ENCODE data around the gene NAGS. TPM values are rescaled to one million over a fixed set of nuclear protein-coding genes. Genes with fewer than 3 reads are reported as not detected.
"Not testable (repeated sequence)": the region's sequence is repeated elsewhere in the genome, so short reads cannot be mapped to it uniquely, and the experiment has no call there.

Gene NAGS, protein sequence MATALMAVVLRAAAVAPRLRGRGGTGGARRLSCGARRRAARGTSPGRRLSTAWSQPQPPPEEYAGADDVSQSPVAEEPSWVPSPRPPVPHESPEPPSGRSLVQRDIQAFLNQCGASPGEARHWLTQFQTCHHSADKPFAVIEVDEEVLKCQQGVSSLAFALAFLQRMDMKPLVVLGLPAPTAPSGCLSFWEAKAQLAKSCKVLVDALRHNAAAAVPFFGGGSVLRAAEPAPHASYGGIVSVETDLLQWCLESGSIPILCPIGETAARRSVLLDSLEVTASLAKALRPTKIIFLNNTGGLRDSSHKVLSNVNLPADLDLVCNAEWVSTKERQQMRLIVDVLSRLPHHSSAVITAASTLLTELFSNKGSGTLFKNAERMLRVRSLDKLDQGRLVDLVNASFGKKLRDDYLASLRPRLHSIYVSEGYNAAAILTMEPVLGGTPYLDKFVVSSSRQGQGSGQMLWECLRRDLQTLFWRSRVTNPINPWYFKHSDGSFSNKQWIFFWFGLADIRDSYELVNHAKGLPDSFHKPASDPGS
- 1 to 10 TPM in 1 of 2 donors, not detected in 1; 2.1 TPM for total RNA-seq

DNA sequence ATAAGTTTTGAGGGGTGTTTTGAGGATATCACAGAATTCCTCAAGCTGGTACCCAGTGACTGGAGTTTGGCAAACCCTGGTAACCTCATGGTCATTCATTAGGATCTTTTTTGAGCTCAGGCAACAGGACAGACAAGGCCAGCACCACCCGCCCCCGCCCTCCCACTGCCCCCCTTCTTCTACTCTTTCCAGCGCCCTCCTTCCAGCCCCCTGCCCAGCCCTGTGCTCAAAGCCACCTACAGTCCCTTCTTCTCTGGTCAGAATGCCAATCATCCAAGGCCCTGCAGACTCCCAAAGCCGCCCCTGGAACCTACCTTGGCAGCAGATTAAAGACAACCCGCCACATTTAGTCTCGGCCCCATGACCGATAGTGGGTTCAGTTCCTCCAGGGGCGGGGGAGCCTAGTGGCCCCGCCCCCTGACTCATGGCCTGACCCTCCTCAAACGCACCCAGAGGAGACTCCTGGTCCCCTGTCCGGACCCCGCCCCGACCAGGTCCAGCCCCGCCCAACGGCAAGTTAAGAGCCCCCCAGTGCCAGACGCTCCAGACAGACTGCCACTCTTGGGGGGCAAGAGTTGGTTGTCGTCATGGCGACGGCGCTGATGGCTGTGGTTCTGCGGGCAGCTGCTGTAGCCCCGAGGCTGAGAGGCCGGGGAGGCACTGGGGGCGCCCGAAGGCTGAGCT is at the start of gene NAGS:
Gene NAGS (plus strand): TSS at position 546 of the 684 bp plus-strand sequence. CDS start 42 bp downstream, at position 588.
- H3K9me3 ChIP-seq = no peaks in the 10 kb centered on the region
- no peak for TF ChIP-seq POLR2A (IDR thresholded peaks at IDR 0.05)
- TF ChIP-seq, protein P1, sequence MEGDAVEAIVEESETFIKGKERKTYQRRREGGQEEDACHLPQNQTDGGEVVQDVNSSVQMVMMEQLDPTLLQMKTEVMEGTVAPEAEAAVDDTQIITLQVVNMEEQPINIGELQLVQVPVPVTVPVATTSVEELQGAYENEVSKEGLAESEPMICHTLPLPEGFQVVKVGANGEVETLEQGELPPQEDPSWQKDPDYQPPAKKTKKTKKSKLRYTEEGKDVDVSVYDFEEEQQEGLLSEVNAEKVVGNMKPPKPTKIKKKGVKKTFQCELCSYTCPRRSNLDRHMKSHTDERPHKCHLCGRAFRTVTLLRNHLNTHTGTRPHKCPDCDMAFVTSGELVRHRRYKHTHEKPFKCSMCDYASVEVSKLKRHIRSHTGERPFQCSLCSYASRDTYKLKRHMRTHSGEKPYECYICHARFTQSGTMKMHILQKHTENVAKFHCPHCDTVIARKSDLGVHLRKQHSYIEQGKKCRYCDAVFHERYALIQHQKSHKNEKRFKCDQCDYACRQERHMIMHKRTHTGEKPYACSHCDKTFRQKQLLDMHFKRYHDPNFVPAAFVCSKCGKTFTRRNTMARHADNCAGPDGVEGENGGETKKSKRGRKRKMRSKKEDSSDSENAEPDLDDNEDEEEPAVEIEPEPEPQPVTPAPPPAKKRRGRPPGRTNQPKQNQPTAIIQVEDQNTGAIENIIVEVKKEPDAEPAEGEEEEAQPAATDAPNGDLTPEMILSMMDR (IDR thresholded peaks at IDR 0.05) = no peak
- no peak within 1 kb of the TSS for H3K27ac ChIP-seq
- DNase-seq = no peak
- H3K36me3 ChIP-seq (replicated peaks in 1 of 2; ENCODE audit: insufficient read depth in 1 of 2, low read depth in 2 of 2) = no peaks in the 10 kb centered on the region
- H3K27me3 ChIP-seq = peaks cover 0 to 14% of the 10 kb centered on the region in 2 donors
- no peak for ATAC-seq
- H3K4me3 ChIP-seq = no peak within 1 kb of the TSS
- 18 to 25% methylated on average over 10 to 25 of the region's 25 CpGs for WGBS, 2 donors
- H3K4me1 ChIP-seq = peaks cover 39% of the 10 kb centered on the region
- intact Hi-C loops (cut with DNase I) = no loop called here

DNA sequence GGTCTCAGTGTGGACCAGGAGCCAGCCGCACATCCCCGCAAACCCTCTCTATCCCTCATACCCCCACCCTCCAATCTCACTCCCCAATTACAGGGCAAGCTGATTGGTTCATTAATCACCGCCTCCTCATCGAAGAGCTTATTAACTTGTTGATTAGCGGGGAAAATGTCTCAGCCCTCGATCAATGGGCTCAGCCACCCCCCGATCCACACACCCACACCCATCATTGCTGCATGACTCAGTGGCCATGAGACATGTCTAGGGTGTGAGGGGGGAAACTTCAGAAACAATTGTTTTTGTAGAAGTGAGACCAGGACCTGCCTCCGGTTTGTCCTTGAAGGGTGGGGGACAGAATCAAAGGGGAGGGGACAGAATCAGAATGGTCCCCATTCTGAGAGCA is 48.2 kb upstream of the NAGS start:
- Histone ChIP-seq H3K4me1 (peaks cover 11% of the 10 kb centered on the region), H3K27me3 (peaks cover 0 to 19% of the 10 kb centered on the region in 2 donors), H3K4me3 (no peak overlapping the region), H3K36me3 (replicated peaks in 1 of 2; ENCODE audit: insufficient read depth in 1 of 2, low read depth in 2 of 2) (no peaks in the 10 kb centered on the region), H3K27ac (no peak overlapping the region), H3K9me3 (no peaks in the 10 kb centered on the region)
- intact Hi-C loops (cut with DNase I) = no loop called here
- no peak for TF ChIP-seq POLR2A (IDR thresholded peaks at IDR 0.05)
- TF ChIP-seq, protein P1 (IDR thresholded peaks at IDR 0.05) = no peak
- 74% methylated on average over 7 to 8 of the region's 8 CpGs for WGBS, 2 donors
- DNase-seq (no peak), ATAC-seq (no peak)

DNA sequence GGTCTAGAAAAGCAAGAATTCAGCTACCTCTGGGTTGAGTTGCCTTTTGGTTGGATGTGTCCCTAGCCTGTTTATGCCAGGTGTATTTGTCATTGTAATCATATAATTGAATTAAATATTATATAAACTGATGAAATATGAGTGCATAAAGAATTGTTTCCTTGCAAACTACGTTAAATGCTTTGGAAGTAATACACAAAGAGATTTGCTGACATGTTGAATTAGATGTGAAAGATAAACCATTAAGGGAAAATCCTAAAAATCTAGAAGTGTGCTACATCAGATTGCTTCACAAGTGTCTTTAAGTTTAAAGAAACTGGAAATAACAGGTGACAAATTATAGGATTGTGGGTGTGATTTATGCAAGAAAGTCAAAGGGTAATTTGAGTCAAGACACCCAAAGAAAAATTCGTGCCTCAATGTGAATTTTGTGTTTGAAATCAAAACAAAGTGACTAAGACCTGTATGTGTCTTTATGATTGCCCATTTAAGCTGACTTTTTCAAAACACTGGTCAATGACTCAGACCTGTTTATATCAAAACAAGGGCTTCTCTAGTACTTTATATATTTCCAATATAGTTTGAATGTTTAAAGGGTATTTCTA is 45.6 kb upstream of the NAGS start:
- Histone ChIP-seq H3K9me3 (no peaks in the 10 kb centered on the region), H3K36me3 (replicated peaks in 1 of 2; ENCODE audit: insufficient read depth in 1 of 2, low read depth in 2 of 2) (no peaks in the 10 kb centered on the region), H3K27ac (no peak overlapping the region), H3K4me3 (no peak overlapping the region), H3K27me3 (no peaks in the 10 kb centered on the region), H3K4me1 (no peaks in the 10 kb centered on the region)
- TF ChIP-seq POLR2A (IDR thresholded peaks at IDR 0.05) = no peak
- TF ChIP-seq, protein P1 (IDR thresholded peaks at IDR 0.05) = no peak
- DNase-seq = no peak
- WGBS, 2 donors = 47 to 59% methylated on average over 2 of the region's 2 CpGs
- intact Hi-C loops (cut with DNase I) = no loop called here
- no peak for ATAC-seq

DNA sequence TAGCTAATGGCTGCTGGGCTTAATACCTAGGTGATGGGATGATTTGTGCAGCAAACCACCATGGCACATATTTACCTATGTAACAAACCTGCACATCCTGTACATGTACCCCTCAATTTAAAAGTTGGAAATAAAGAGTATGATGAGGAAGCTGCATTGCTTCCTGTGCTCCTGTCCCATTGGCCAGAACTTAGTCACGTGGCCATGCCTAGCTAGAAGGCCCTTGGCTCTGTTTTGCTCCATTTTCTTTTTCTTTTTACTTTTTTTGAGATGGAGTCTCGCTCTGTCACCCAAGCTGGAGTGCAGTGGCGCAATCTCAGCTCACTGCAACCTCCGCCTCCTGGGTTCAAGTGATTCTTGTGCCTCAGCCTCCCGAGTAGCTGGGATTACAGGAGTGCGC is 43.1 kb upstream of the NAGS start:
- intact Hi-C loops (cut with DNase I); DNase-seq: not testable (repeated sequence)

DNA sequence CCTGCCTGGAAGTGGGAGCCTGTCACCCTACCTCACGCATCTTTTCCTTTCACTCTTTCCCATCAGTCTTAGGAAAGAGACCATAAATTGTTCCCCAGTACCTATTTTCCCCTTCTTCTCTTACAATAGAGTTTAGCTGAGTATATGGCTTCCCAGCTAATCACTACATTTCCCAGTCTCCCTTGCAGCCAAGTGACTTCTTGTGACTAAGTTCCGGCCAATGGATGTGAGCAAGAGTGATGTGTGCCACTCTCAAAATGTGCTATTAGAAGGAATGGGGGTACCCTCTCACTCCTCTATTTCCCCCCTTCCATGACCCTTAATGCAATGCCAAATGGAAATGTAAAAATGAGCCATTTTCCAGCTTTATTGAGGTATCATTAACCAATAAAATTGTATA is 42.5 kb upstream of the NAGS start:
- no peaks in the 10 kb centered on the region for H3K27me3 ChIP-seq
- ATAC-seq = no peak
- WGBS, 2 donors = 75 to 81% methylated on average over 2 of the region's 2 CpGs
- no peak for DNase-seq
- intact Hi-C loops (cut with DNase I) = no loop called here
- TF ChIP-seq, protein P1 (IDR thresholded peaks at IDR 0.05) = no peak
- TF ChIP-seq POLR2A (IDR thresholded peaks at IDR 0.05) = no peak
- H3K36me3 ChIP-seq (replicated peaks in 1 of 2; ENCODE audit: insufficient read depth in 1 of 2, low read depth in 2 of 2) = no peaks in the 10 kb centered on the region
- H3K9me3 ChIP-seq = no peaks in the 10 kb centered on the region
- H3K4me1 ChIP-seq = no peaks in the 10 kb centered on the region
- H3K27ac ChIP-seq = no peak overlapping the region
- H3K4me3 ChIP-seq = no peak overlapping the region

More for the DNA sequence above, 43.1 kb upstream of the NAGS start:
- ATAC-seq; H3K27me3 ChIP-seq; H3K36me3 ChIP-seq (replicated peaks in 1 of 2; ENCODE audit: insufficient read depth in 1 of 2, low read depth in 2 of 2); H3K4me1 ChIP-seq; H3K9me3 ChIP-seq; H3K4me3 ChIP-seq; H3K27ac ChIP-seq: not testable (repeated sequence)
- 89 to 91% methylated on average over 6 of the region's 6 CpGs for WGBS, 2 donors

All from body of pancreas (tissue), 4 donors.